HUES48 (cell line): ENCODE measurements around the gene LGALS3BP.

Experiments used
- H3K27ac ChIP-seq: one replicate; pipeline ENCODE4 v1.7.0; 2013; ENCODE audit warnings: low read depth, low read length, inconsistent platforms
- H3K27me3 ChIP-seq: 2 replicates; pipeline ENCODE4 v1.6.1; 2013; ENCODE audit warnings: mild to moderate bottlenecking, low read length; ENCODE audit not compliant: control insufficient read depth, insufficient read depth
- H3K36me3 ChIP-seq: 2 replicates; pipeline ENCODE4 v1.6.1; 2013; ENCODE audit warnings: low read length; ENCODE audit not compliant: control insufficient read depth, insufficient read depth
- H3K4me1 ChIP-seq: 2 replicates; pipeline ENCODE4 v1.6.1; 2013; ENCODE audit warnings: mild to moderate bottlenecking, low read length; ENCODE audit not compliant: control insufficient read depth, insufficient read depth
- H3K4me3 ChIP-seq: 2 replicates; pipeline ENCODE4 v1.5.1; 2013; ENCODE audit warnings: mild to moderate bottlenecking, low read depth, low read length
- H3K9ac ChIP-seq: 2 replicates; pipeline ENCODE4 v1.6.1; 2013; ENCODE audit warnings: mild to moderate bottlenecking, low read depth, low read length, moderate library complexity
- H3K9me3 ChIP-seq: 2 replicates; pipeline ENCODE4 v1.6.1; 2013; ENCODE audit warnings: low read length; ENCODE audit not compliant: control insufficient read depth, insufficient read depth

Gene LGALS3BP

GRCh38 chr17:78996781-78997201, 17.1 kb upstream of the LGALS3BP start:
- peaks cover 33% of the 10 kb centered on the region for H3K36me3 ChIP-seq
- H3K27me3 ChIP-seq: peaks cover 13% of the 10 kb centered on the region; the same call in 1 of the 2 replicates
- no peak overlapping the region for H3K9ac ChIP-seq

GRCh38 chr17:78995761-78996451, 16.2 kb upstream of the LGALS3BP start:
- H3K27me3 ChIP-seq: peaks cover 5% of the 10 kb centered on the region; the same call in 1 of the 2 replicates
- H3K4me1 ChIP-seq: no peaks in the 10 kb centered on the region
- no peaks in the 10 kb centered on the region for H3K9me3 ChIP-seq
- H3K27ac ChIP-seq: no peak overlapping the region
- H3K9ac ChIP-seq: no peak overlapping the region
- no peak overlapping the region for H3K4me3 ChIP-seq
- peaks cover 40% of the 10 kb centered on the region for H3K36me3 ChIP-seq

More at GRCh38 chr17:78996781-78997201, 17.1 kb upstream of the LGALS3BP start:
- H3K4me1 ChIP-seq: no peaks in the 10 kb centered on the region
- H3K9me3 ChIP-seq: no peaks in the 10 kb centered on the region
- no peak overlapping the region for H3K4me3 ChIP-seq
- H3K27ac ChIP-seq: no peak overlapping the region

GRCh38 chr17:78995022-78995760, 15.5 kb upstream of the LGALS3BP start:
- Histone ChIP-seq H3K36me3 (peaks cover 43% of the 10 kb centered on the region), H3K27ac (no peak overlapping the region), H3K9me3 (no peaks in the 10 kb centered on the region), H3K9ac (no peak overlapping the region), H3K4me1 (no peaks in the 10 kb centered on the region), H3K27me3 (no peaks in the 10 kb centered on the region; the same call in 1 of the 2 replicates), H3K4me3 (no peak overlapping the region)

- no peak overlapping the region for H3K9ac ChIP-seq
- no peaks in the 10 kb centered on the region for H3K9me3 ChIP-seq
- H3K4me3 ChIP-seq: no peak overlapping the region
- peaks cover 44% of the 10 kb centered on the region for H3K36me3 ChIP-seq
- no peaks in the 10 kb centered on the region for H3K4me1 ChIP-seq
- H3K27ac ChIP-seq: no peak overlapping the region
- no peaks in the 10 kb centered on the region for H3K27me3 ChIP-seq
These were observed 14.4 kb upstream of the LGALS3BP start for GRCh38 chr17:78993981-78994671.

GRCh38 chr17:78993241-78993956, 13.7 kb upstream of the LGALS3BP start:
- Histone ChIP-seq H3K36me3 (peaks cover 41% of the 10 kb centered on the region), H3K27ac (no peak overlapping the region)

GRCh38 chr17:78992542-78993212, 13.0 kb upstream of the LGALS3BP start:
- H3K4me3 ChIP-seq: no peak overlapping the region
- H3K27ac ChIP-seq: no peak overlapping the region
- H3K9ac ChIP-seq: no peak overlapping the region
- H3K4me1 ChIP-seq: no peaks in the 10 kb centered on the region
- H3K36me3 ChIP-seq: peaks cover 40% of the 10 kb centered on the region
- H3K9me3 ChIP-seq: no peaks in the 10 kb centered on the region
- H3K27me3 ChIP-seq: no peaks in the 10 kb centered on the region

More at GRCh38 chr17:78993241-78993956, 13.7 kb upstream of the LGALS3BP start:
- H3K27me3 ChIP-seq: no peaks in the 10 kb centered on the region
- no peaks in the 10 kb centered on the region for H3K9me3 ChIP-seq
- no peak overlapping the region for H3K9ac ChIP-seq
- no peak overlapping the region for H3K4me3 ChIP-seq
- H3K4me1 ChIP-seq: no peaks in the 10 kb centered on the region

- Histone ChIP-seq H3K27ac (no peak overlapping the region), H3K4me3 (no peak overlapping the region), H3K9ac (no peak overlapping the region), H3K9me3 (no peaks in the 10 kb centered on the region), H3K4me1 (peaks cover 2% of the 10 kb centered on the region), H3K36me3 (peaks cover 35% of the 10 kb centered on the region), H3K27me3 (no peaks in the 10 kb centered on the region)
These were observed 12.3 kb upstream of the LGALS3BP start for GRCh38 chr17:78991906-78992532.

GRCh38 chr17:78991017-78991738, 11.5 kb upstream of the LGALS3BP start:
- Histone ChIP-seq H3K27ac (no peak overlapping the region), H3K4me1 (peaks cover 10% of the 10 kb centered on the region), H3K9me3 (no peaks in the 10 kb centered on the region), H3K36me3 (peaks cover 27% of the 10 kb centered on the region; the same call in 1 of the 2 replicates), H3K4me3 (no peak overlapping the region), H3K9ac (no peak overlapping the region), H3K27me3 (no peaks in the 10 kb centered on the region)

- peaks cover 21% of the 10 kb centered on the region; the same call in 1 of the 2 replicates for H3K36me3 ChIP-seq
- no peak overlapping the region for H3K9ac ChIP-seq
- H3K27ac ChIP-seq: no peak overlapping the region
- no peak overlapping the region for H3K4me3 ChIP-seq
- H3K9me3 ChIP-seq: no peaks in the 10 kb centered on the region
- no peaks in the 10 kb centered on the region for H3K27me3 ChIP-seq
- H3K4me1 ChIP-seq: peaks cover 13% of the 10 kb centered on the region
These were observed 10.8 kb upstream of the LGALS3BP start for GRCh38 chr17:78990349-78991016.
